ENCODE measurements around the gene TMEM17.

Gene TMEM17

GRCh38 chr2:62472312-62472711 lies 33.7 kb downstream of the TMEM17 start:
- peak; percentile 40 for DNase-seq (ENCODE audit: low spot score)

DNA sequence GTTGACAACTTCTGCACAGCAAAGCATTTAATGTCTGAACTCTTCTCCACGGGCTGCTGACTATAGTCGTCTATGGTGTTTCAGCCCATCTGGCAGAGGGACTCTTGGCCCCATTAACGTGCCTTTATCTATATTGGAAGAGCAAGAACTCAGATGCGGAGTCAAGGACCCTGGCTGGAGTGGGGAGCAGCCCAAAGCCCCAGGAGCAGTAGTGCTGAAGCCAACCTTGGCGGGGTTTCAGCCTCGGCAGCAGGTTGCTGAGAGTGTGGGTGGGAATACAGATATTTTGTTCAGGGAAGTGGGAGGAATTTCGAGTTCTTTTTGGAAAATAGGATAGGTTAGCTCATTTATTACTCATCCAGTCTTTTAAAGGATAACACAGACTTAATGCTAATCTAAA lies 34.2 kb downstream of the TMEM17 start:
- peak; percentile 18 for DNase-seq (ENCODE audit: low spot score)

- no peak for DNase-seq (ENCODE audit: low spot score)
These were observed 34.6 kb downstream of the TMEM17 start for GRCh38 chr2:62471404-62471803.

DNA sequence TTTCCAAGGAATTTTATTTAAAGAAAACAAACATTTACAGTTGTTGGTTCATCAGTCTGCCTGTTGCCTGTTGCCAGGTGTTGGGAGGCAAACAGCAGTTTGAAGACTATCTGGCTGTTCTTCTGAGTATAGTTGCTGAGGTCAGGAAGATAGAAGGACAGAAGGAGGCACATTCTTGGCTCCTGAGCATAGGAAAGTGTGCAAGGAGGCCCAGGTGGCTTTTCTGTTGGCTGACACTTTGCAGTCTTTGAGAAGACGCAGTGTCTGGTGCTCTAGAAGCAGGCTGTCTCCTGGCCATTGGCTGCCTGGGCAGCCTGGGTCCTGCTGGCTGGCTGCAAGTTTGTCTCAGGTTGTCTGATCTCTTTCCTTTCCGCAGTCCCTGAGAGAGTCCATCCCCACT lies 36.4 kb downstream of the TMEM17 start:
- DNase-seq (ENCODE audit: low spot score) = no peak

DNA sequence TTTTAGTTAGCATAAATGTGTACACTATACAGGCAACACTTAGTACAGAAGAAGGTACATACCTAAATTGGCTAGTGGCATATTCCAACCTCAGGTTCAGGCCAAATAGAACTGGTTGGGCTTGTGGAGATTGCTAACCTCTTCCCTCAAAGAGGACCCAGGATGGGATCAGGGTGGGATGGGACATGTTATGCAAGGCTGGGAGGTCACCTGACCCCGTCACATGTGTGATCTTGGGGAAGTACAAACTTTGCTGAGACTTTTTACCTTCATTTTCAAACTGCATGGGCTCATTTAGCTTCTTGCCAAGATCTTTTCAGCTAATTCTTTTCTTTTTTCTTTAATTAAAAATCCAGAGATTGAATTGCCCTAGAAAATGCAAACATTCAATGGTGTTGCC lies 36.9 kb downstream of the TMEM17 start:
- DNase-seq (ENCODE audit: low spot score) = no peak

- DNase-seq (ENCODE audit: low spot score) = peak; percentile 69
These were observed 38.3 kb downstream of the TMEM17 start for GRCh38 chr2:62467475-62468321.

DNA sequence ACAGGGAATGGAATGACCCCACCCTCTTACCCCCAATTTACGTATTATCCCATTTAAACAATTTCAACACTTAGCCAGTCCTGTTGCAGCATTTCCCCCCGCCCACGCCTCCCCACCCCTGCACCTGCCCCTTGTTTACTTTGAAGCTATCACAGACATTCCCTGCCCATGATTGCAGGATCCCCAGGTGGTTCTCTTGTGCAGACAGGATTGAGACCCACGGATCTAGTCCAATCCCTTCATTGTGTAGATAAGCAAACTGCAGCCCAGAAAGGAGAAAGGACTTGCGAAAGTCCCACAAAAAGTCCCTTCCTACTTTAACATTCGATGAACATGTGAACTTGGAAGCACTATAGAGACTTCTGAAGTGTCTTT lies 38.9 kb downstream of the TMEM17 start:
- no peak for DNase-seq (ENCODE audit: low spot score)

GRCh38 chr2:62466503-62466854 lies 39.5 kb downstream of the TMEM17 start:
- DNase-seq (ENCODE audit: low spot score) = no peak

GRCh38 chr2:62465741-62466502 lies 40.1 kb downstream of the TMEM17 start:
- DNase-seq (ENCODE audit: low spot score) = no peak

- no peak for DNase-seq (ENCODE audit: low spot score)
These were observed 40.8 kb downstream of the TMEM17 start for GRCh38 chr2:62465039-62465740.

DNA sequence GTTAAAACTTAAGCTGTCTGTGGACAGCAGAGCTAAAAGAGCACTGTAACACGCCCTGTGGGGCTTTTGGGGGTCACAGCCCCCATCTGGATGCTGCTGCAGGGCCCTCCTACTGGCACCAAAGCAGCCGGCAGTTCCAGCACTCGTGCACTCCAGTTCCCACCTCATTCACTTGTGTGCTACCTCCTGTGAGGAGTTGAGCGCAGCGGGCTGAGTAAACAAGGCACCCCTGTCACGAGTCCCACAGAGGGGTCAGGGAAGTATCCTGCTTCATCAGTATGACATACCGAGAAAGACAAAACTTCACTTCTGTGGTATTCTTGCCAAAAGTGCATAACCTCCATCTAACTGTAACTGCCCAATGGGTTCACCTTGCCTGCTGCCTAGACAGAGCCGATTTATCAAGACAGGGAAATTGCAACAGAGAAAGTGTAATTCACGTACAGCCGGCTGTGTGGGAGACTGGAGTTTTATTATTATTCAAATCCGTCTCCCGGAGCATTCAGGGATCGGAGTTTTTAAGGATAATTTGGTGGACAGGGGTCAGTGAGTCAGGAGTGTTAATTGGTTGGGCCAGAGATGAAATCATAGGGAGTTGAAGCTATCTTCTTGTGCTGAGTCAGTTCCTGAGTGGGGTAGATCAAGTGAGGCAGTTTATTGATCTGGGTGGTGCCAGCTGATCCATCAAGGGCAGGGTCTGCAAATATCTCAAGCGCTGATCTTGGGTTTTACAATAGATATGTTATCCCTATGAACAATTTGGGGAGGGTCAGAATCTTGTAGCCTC lies 41.6 kb downstream of the TMEM17 start:
- DNase-seq (ENCODE audit: low spot score) = no peak

DNA sequence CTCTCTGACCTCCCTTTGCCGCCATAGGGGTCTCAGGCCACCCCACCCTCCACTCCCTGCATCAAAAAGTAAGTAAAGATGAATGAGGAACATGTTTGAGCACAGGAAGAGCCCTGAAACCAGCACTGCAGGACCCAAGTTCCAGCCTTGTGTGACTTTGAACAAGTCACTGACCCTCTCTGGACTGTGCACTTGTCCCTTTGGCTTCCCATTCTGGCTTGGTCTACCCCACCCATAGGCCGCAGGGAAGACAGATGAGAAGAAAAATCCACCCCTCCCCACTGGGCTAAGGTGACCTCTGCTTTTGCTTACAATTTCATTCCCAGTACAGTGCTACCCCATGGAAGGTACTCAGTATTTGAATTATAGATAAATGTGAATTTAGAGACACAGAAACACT lies 43.8 kb downstream of the TMEM17 start:
- no peak for DNase-seq (ENCODE audit: low spot score)

DNA sequence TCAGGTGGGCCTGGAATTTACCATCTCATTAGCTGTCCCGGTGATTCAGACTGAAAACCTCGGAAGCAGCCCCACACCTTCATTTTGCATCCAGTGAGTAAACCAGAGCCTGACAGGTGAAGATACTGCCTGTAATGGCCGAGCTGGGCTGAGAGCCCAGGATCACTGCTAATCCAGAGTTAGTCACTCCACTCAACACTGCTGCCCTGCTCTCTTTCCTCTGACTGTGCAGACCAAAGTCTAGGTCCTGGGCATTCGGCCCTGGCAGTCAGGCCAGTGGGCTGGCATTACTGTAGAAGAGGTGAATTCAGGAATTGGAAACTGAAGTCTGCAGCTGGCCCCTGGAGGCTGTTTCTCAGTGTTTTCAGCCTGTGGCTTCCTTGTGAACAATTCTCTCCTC lies 44.3 kb downstream of the TMEM17 start:
- peak; percentile 79 for DNase-seq (ENCODE audit: low spot score)

DNA sequence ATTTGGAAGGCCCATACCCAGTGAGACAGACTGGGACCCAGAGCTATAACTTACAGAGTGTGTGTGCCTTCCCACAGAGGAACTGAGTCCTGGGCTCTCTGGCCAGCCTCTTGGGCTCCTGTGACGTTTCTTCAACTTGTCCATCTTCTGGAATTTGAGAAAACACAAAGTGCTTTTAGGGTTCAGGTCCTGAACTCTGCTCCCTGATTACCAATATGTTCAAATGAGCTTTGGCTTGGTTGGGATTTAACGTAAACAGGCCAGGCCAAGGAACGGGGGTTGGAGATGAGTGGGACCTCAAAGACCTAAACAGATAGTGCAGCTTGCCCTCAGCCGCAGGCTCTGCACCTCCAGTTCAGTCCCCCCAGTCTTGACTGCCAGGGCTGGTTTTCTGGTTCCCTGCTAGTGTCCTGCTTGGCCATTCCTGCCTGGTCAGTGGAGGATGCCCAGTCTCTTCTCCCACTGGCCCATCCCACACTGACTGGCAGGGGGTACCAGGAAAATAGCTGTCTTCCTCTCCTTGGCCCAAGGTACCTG lies 44.9 kb downstream of the TMEM17 start:
- no peak for DNase-seq (ENCODE audit: low spot score)

DNA sequence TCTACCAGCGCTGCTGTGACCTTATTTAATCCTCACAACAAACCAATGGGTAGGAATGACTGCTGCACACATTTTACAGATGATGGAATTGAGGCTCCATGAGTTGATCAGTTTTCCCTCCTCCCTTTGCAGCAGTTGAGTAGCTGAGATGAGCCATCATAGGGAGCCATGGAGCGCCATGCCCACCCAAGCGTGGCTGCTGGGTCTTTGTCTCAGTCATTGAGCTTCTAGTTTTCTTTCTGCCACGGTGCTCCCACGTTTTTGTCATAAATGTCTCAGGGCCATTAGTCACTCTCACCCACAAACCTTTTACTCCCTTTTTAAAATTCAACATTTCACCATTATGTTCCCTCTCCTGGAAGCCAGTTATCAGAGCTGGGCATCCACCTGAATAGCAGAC lies 45.8 kb downstream of the TMEM17 start:
- DNase-seq (ENCODE audit: low spot score) = no peak

DNA sequence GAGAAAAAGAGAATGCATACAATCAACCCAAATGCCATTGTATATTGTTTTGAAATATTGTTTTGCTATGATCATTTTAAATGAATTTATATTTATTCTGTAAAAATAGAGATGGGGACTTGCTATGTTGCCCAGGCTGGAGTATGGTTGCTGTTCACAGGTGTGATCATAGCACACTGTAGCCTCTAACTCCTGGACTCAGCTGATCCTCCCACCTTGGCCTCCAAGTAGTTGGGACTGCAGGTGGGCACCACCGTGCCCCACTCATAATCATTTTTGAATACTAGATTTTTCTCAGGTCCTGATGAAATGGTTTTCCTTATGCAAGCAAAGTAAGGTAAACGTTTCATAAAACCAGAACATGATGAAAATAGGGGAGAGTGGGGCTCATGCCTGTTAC lies 46.3 kb downstream of the TMEM17 start:
- DNase-seq (ENCODE audit: low spot score) = no peak

DNA sequence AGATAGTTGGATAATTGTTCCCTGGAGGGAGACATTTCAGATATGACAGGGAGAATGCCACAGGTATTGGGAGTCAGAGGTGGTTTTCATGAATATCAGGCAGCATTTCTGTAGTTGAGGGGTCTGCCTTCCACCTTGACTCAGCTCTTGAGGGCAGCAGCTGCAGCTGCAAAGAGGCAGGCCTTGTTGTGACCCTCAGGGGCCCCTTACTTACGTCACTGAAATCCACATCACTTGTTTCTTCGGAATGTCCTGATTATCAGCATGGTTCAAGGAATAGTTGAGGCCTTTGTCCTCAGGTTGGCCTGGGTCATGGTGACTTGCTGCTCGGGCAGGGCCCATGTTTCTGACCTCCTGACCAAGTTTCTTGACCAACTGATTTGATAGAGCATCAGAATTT lies 46.9 kb downstream of the TMEM17 start:
- DNase-seq (ENCODE audit: low spot score) = no peak

- DNase-seq (ENCODE audit: low spot score) = no peak
These were observed 47.3 kb downstream of the TMEM17 start for GRCh38 chr2:62458671-62459081.

DNA sequence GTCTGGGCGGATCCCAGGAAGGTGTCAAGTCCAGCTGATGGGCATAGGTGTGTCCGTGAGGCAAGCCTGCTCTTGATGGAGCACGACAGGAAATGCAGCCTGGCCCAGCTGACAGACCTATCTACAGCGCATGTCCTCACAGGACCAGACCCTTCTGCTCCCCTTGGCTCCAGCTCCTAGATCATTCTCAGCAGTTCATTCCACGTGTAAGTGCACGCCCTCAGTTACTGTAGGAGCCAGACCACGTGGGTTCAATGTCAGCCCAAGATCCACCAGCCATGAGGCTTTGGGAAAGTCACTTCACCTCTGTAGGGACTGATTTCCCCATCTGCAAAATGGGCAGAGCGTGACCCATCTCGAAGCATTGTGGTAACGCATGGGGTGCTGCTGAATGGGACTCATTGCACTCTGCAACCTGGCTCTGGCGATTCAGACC lies 47.8 kb downstream of the TMEM17 start:
- DNase-seq (ENCODE audit: low spot score) = no peak

- DNase-seq (ENCODE audit: low spot score) = no peak
These were observed 48.4 kb downstream of the TMEM17 start for GRCh38 chr2:62457556-62457955.

DNA sequence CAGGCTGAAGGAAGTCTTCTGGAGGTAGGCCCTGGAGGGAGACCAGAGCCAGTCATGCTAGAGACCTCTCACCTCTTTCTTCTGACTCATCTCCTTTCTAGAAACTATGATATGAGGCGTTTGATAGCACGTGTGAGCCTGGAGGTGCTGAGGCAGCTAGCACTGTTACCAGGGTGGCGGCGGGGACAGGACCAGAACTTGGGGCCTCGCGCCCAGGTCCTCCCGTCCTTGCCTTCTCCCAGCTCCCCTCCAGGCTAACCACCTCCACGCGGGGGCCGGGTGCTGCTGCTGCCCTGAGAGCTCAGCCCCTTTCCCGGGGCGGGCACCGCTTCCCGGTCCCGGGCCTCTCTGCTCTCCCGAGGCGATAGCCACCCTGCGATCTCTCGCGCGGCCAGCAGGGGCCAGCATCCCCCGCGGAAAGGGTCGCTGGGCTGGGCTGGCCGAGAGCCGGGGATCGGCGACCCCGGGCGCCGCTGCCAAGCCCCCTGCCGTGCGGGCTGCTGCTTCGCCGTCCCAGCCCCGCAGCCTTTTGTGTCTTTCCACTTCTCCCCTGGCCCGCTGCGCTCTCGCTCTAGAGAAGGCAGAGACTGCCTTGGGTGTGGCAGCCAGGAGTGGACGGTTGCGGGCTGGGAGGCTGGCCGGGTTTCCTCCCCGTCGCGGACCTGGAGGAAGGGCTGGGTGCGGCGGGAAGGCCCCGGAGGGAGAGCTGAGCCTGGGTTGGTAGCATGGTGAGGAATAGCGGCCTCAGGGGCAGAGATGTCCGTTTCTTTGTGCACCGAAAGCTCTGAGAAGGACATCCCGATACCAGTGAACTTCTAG lies 49.1 kb downstream of the TMEM17 start:
- peak; percentile 92 for DNase-seq (ENCODE audit: low spot score)

All from AG20443 (cell line).